Bronchial epithelial cell (primary cell): ENCODE data around the gene SERPINB3. TPM values are rescaled to one million over a fixed set of nuclear protein-coding genes. Genes with fewer than 3 reads are reported as not detected.

Source experiments
- DNase-seq: peaks from one replicate; pipeline ENCODE4 v3.0.0-alpha.2; 2010; ENCODE audit warnings: low read depth
- FAIRE-seq: peaks from 2 replicates; lab custom pipeline; 2011; peaks lifted over from hg19 to GRCh38; lab: Jason Lieb, UNC
- H3K27me3 ChIP-seq: 2 replicates; pipeline ENCODE4 v1.5.1; 2011; ENCODE audit warnings: low read length; ENCODE audit not compliant: control insufficient read depth, insufficient read depth
- H3K36me3 ChIP-seq: 2 replicates; pipeline ENCODE4 v1.5.1; 2011; ENCODE audit warnings: low read length; ENCODE audit not compliant: control insufficient read depth, insufficient read depth
- H3K4me3 ChIP-seq: 2 replicates; pipeline ENCODE4 v1.5.1; 2011; ENCODE audit warnings: mild to moderate bottlenecking, low read depth, low read length, control low read depth
- CTCF ChIP-seq: IDR thresholded peaks from 2 replicates; pipeline ENCODE4 v1.5.1; 2011; ENCODE audit warnings: mild to moderate bottlenecking, moderate library complexity, low read length, control low read depth, inconsistent platforms; ENCODE audit not compliant: insufficient read depth, severe bottlenecking
- total RNA-seq: library from RNA; depleted of rRNA; stranded (reverse); fragments of >200 nt; gene quantifications from 2 replicates; pipeline ENCODE4 v1.2.1, GENCODE V29; 2014

Gene SERPINB3
- total RNA-seq, 1 donor from 2014 or later = 22.4 TPM

GRCh38 chr18:63700501-63700900 lies 38.8 kb upstream of the SERPINB3 start:
- Histone ChIP-seq H3K4me3 (no peak overlapping the region), H3K36me3 (no peaks in the 10 kb centered on the region), H3K27me3 (no peaks in the 10 kb centered on the region)
- FAIRE-seq = no peak
- no peak for TF ChIP-seq CTCF
- DNase-seq = no peak

GRCh38 chr18:63697097-63697660 lies 35.5 kb upstream of the SERPINB3 start:
- no peak overlapping the region for H3K4me3 ChIP-seq
- DNase-seq = no peak
- no peaks in the 10 kb centered on the region for H3K27me3 ChIP-seq
- H3K36me3 ChIP-seq = no peaks in the 10 kb centered on the region
- no peak for TF ChIP-seq CTCF
- no peak for FAIRE-seq

GRCh38 chr18:63689064-63689463 lies 27.4 kb upstream of the SERPINB3 start:
- FAIRE-seq = no peak
- Histone ChIP-seq H3K27me3 (no peaks in the 10 kb centered on the region), H3K36me3 (no peaks in the 10 kb centered on the region), H3K4me3 (no peak overlapping the region)
- no peak for TF ChIP-seq CTCF
- DNase-seq = no peak

- Histone ChIP-seq H3K36me3 (no peaks in the 10 kb centered on the region), H3K27me3 (no peaks in the 10 kb centered on the region), H3K4me3 (no peak overlapping the region)
- no peak for TF ChIP-seq CTCF
- DNase-seq = no peak
- FAIRE-seq = no peak
Measured at GRCh38 chr18:63686871-63687270, 25.2 kb upstream of the SERPINB3 start.

GRCh38 chr18:63684718-63685117 lies 23.0 kb upstream of the SERPINB3 start:
- Histone ChIP-seq H3K27me3 (no peaks in the 10 kb centered on the region), H3K36me3 (no peaks in the 10 kb centered on the region), H3K4me3 (no peak overlapping the region)
- FAIRE-seq (no peak), DNase-seq (peak; percentile 84)
- no peak for TF ChIP-seq CTCF

- no peak overlapping the region for H3K4me3 ChIP-seq
- H3K27me3 ChIP-seq = no peaks in the 10 kb centered on the region
- H3K36me3 ChIP-seq = no peaks in the 10 kb centered on the region
- TF ChIP-seq CTCF = no peak
- FAIRE-seq (peak; percentile 62), DNase-seq (peak; percentile 57)
Measured at GRCh38 chr18:63683890-63684289, 22.2 kb upstream of the SERPINB3 start.
